ENCODE results near the gene ACSL5.

GRCh38 chr10:112390125-112390703, 16.3 kb downstream of the ACSL5 start:
- TF ChIP-seq FOXJ3 (CRISPR knock-in tag; IDR thresholded peaks at IDR 0.05) (no peak), POLR2AphosphoS5 (IDR thresholded peaks at IDR 0.05; ENCODE audit: low read depth, low read length) (no peak)
